ENCODE measurements around the gene PNPLA7. TPM values are rescaled to one million over a fixed set of nuclear protein-coding genes. Genes with fewer than 3 reads are reported as not detected.

The PNPLA7 gene
- total and polyA plus RNA-seq, 2 donors (not counting 1 experiment from before 2014, with no cell fraction given) = 18.7 to 29.9 TPM

DNA sequence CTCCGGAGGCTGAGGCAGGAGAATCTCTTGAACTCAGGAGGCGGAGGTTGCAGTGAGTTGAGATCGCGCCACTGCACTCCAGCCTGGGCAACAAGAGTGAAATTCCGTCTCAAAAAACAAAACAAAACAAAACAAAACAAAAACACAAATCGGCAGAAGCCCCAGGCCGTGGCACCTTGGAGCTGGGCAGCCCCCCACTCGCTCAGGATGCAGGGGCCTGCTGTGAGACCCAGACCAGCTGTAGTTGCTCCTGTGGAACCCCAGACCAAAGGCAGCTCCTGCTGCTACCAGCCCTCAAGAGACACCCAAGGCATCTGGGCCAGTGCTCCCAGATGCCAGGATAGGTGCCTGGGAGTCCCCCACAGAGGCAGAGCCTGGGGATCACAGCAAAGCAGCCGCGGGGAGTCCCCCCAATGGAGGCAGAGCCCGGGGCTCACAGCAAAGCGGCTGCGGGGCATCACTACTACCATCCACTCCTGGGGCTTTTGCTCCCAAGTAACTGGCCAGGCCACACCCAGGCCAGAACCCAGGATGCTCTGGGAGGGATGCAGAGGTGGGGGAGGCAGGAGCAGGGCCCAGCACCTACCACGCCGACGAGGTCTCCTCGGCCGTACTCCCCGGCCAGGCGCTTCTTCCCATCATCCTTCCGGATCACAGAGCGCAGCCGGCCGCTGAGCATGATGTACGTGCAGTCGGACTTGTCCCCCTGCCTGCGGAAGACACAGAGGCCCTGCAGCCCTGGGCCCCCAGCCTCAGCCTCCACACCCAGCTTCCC, 53.4 kb downstream of the PNPLA7 start:
- POLR2A ChIA-PET = no interaction called here
- H3K27me3 ChIP-seq (replicated peaks in 1 of 4; ENCODE audit: control extremely low read depth in 1 of 4, control insufficient read depth in 3 of 4, insufficient read depth in 4 of 4, low read length in 3 of 4) = no peaks in the 10 kb centered on the region
- H2AFZ ChIP-seq (ENCODE audit: insufficient read depth, low read depth, low read length, poor library complexity, severe bottlenecking) = no peak overlapping the region
- H3K27ac ChIP-seq (ENCODE audit: low read length in 2 of 2) = no peak overlapping the region
- H3K9ac ChIP-seq (ENCODE audit: low read length) = no peak overlapping the region
- CTCF ChIA-PET = interaction anchor here (1.3 kb wide), 1 partner anchor 12 kb away, joined by 4 read pairs; no protein-coding TSS in a partner anchor
- H3K4me2 ChIP-seq (replicated peaks; ENCODE audit: low read depth, low read length, poor library complexity, severe bottlenecking) = no peak overlapping the region
- DNase-seq = no peak
- intact Hi-C loops (cut with micrococcal nuclease) = no loop called here
- WGBS (ENCODE audit: insufficient coverage) = 98% methylated on average over 21 of the region's 27 CpGs
- H3K36me3 ChIP-seq (replicated peaks in 1 of 2; ENCODE audit: control extremely low read depth in 1 of 2, control insufficient read depth in 1 of 2, extremely low read depth in 1 of 2, insufficient read depth in 2 of 2, low read length in 1 of 2) = peaks cover 0 to 7% of the 10 kb centered on the region in 2 experiments
- peaks cover 2% of the 10 kb centered on the region for H3K4me1 Mint-ChIP-seq
- H3K4me1 ChIP-seq (ENCODE audit: control insufficient read depth in 2 of 2, insufficient read depth in 2 of 2, low read length in 2 of 2) = no peaks in the 10 kb centered on the region
- no peak overlapping the region for H3K4me3 ChIP-seq (ENCODE audit: control extremely low read depth in 1 of 5, extremely low read depth in 1 of 5, insufficient read depth in 1 of 5, low read depth in 2 of 5, low read length in 4 of 5)
- ATAC-seq (ENCODE audit: low read depth) = no peak
- no peaks in the 10 kb centered on the region for H3K27me3 Mint-ChIP-seq
- H4K20me1 ChIP-seq (ENCODE audit: control insufficient read depth, insufficient read depth, low read length, poor library complexity, severe bottlenecking) = no peaks in the 10 kb centered on the region
- no peak overlapping the region for H3K27ac Mint-ChIP-seq
- no peak overlapping the region for H3K4me3 Mint-ChIP-seq
- peaks cover 0 to 72% (median 0%) of the 10 kb centered on the region in 3 donors for H3K9me3 ChIP-seq (ENCODE audit: control extremely low read depth in 1 of 3, control insufficient read depth in 2 of 3, insufficient read depth in 1 of 3, low read length in 2 of 3)
- H3K79me2 ChIP-seq (ENCODE audit: control insufficient read depth, insufficient read depth, low read length) = no peaks in the 10 kb centered on the region
- no peak for TF ChIP-seq EZH2 (IDR thresholded peaks at IDR 0.05; ENCODE audit: borderline replicate concordance, insufficient read depth, low read depth, low read length, poor library complexity, severe bottlenecking)
- TF ChIP-seq, protein P1, sequence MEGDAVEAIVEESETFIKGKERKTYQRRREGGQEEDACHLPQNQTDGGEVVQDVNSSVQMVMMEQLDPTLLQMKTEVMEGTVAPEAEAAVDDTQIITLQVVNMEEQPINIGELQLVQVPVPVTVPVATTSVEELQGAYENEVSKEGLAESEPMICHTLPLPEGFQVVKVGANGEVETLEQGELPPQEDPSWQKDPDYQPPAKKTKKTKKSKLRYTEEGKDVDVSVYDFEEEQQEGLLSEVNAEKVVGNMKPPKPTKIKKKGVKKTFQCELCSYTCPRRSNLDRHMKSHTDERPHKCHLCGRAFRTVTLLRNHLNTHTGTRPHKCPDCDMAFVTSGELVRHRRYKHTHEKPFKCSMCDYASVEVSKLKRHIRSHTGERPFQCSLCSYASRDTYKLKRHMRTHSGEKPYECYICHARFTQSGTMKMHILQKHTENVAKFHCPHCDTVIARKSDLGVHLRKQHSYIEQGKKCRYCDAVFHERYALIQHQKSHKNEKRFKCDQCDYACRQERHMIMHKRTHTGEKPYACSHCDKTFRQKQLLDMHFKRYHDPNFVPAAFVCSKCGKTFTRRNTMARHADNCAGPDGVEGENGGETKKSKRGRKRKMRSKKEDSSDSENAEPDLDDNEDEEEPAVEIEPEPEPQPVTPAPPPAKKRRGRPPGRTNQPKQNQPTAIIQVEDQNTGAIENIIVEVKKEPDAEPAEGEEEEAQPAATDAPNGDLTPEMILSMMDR (IDR thresholded peaks at IDR 0.05) = no peak
- H3K9me3 Mint-ChIP-seq (ENCODE audit: insufficient read depth) = no peaks in the 10 kb centered on the region

Data from B cell (primary cell).